GM18909 (cell line): ENCODE results near the gene TMEM151B.

Source experiments
- ATAC-seq: cut with Tn5 transposase; IDR thresholded peaks from one replicate; pipeline ENCODE4 v1.9.1; 2021; ENCODE audit warnings: mild to moderate bottlenecking; ENCODE audit not compliant: unreplicated experiment, poor library complexity

TMEM151B gene

GRCh38 chr6:44352259-44352658 lies 82.0 kb downstream of the TMEM151B start:
- ATAC-seq, result no peak

GRCh38 chr6:44353336-44353735 lies 83.1 kb downstream of the TMEM151B start:
- ATAC-seq, result no peak

DNA sequence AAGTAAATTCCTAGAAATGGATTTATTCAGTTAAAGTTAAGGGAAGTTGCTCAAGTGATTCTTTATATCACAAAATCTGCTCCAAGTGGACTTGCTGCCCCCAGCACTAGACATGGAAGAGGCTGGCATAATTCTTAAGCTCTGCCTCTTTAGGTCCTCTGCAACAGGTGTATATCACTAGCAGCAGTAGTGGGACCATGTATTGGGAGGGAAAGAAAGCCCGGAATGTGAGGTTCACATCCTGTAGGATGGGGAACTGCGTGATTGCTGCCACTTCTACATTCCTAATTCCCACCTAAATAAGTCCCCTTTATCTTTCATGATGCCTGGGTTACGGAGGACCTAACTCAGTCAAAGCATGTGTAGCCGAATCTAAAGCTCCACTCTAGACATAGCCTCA lies 85.4 kb downstream of the TMEM151B start:
- no peak for ATAC-seq

DNA sequence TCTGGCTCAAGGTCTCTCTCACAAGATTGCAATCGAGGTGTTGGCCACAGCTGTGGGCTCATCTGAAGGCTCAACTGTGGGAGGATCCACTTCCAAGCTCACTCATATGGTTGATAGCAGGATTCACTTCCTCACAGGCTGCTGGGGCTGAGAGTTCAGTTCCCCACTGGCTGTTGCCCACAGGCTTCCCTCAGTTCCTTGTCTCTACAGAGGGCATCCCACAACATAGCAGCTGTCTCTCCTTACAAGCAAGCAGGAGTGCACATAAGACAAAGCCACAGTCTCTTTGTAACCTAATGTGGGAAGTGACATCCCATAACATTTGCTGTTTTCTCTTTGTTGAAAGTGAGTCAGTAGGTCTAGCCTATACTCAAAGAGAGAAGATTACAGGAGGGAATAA lies 86.2 kb downstream of the TMEM151B start:
- no peak for ATAC-seq
